ENCODE data around the gene NSUN3.

NSUN3 gene

DNA sequence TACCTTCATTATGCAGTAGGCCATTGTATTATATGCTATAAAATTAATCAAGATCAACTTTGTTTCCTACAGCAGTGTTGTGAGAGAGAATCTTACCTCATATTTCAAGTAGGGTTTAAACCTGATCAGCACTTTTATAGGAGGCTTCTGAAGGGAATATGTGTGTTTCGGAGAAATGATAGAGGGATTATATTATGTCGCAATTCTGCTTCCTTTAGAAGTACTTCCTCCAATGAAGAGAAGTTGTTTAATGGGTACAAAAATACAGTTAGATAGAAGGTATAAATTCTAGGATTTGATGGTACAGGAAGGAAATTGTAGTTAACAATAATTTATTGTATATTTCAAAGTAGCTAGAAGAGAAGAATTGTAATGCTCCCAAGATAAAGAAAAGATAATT is 54.9 kb downstream of the NSUN3 start:
- in situ Hi-C loops (cut with HindIII; ENCODE audit: low sequenced_read_pairs): no loop called here

DNA sequence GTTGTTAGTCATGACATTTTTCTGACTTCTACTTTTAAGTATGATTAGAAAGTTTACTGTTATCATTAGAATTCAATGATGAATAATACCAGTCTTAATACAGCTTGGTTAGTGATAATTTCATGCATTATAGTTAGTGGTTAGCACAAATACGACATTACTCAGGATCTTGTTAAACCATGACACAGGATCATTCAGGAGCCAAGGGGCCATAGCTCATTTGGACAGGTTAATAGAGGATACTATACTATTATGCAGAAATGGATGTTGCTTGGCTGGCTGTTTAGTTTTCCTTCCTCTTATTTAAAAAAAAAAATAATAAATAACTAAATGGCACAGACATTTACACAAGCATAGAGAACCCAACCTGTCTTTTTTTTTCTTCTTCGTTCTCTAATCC is 55.5 kb downstream of the NSUN3 start:
- in situ Hi-C loops (cut with HindIII; ENCODE audit: low sequenced_read_pairs): no loop called here

DNA sequence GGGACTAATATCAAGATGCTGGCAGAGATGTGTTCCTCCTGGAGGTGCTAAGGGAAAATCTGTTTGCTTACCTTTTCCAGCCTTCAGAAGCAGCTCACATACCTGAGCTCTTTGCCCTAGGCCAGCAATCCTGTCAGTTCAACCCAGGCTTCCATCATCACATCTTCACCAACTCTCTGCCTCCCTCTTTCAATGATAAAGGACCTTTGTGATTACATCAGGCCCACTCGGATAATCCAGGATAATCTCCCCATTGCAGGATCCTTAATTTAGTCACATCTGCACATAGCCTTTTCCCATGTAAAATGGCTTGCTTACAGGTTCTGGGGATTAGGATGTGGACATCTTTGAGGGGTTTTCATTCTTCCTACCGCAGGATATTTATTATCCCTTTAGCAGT is 58.3 kb downstream of the NSUN3 start:
- in situ Hi-C loops (cut with HindIII; ENCODE audit: low sequenced_read_pairs): no loop called here

GRCh38 chr3:94127115-94127514 is 64.3 kb downstream of the NSUN3 start:
- in situ Hi-C loops (cut with HindIII; ENCODE audit: low sequenced_read_pairs): no loop called here

- in situ Hi-C loops (cut with HindIII; ENCODE audit: low sequenced_read_pairs): no loop called here
Observed at GRCh38 chr3:94130690-94131089, 67.8 kb downstream of the NSUN3 start.

DNA sequence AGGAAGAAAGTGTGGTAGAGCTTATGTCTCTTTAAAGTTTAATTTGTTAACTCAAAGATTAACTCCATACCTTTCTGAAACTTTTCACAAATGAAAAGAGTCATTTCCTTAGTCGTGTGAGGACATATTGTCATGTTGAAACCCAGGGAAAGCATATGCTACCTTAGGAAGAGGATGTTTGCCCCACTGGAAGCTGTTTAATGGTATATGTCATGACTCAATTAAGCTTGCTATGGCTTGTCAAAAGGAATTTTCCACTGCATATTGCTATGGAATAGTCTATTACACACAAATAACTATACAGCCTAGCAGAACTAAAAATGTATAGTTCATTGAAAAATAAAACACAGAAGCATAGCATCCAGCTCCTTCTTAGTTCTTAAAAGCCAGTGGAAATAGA is 69.9 kb downstream of the NSUN3 start:
- in situ Hi-C loops (cut with HindIII; ENCODE audit: low sequenced_read_pairs): no loop called here

DNA sequence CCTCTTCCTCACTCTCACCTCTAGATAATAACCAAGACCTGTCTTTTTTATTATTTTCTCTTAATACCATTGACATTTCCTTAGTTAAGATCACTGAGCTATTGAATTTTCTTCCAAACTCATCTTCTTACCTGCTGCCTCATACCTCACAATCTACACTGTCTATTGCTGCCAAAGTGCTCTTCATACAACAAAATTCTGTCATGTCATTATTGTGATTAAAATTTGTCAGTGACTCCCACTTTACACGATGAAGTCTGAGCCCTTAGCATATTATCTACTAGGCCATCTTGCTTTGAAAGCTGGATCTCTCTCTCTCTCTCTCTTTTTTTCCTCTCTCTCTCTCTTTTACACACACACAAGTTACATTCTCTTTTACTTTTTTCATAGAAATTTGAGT is 73.3 kb downstream of the NSUN3 start:
- in situ Hi-C loops (cut with HindIII; ENCODE audit: low sequenced_read_pairs): no loop called here

DNA sequence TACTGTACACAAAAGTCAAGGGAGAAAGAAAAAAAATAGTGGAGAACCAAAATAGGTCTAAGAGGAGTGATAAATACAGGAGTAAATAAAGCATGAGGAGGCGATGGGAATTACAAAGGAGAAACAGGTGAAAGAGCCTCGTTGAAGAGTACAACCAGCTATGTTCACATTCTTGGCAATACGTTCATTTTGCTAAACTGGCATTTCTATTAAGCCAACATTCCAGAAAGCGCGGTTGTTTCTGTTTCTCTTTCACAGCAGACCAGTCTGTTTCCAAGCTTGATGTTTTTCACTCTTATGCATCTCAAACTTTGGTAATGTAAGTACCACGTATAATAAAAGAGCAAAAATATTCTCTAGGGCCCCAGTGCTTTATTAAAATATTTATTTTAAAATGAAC is 74.5 kb downstream of the NSUN3 start:
- in situ Hi-C loops (cut with HindIII; ENCODE audit: low sequenced_read_pairs): no loop called here

DNA sequence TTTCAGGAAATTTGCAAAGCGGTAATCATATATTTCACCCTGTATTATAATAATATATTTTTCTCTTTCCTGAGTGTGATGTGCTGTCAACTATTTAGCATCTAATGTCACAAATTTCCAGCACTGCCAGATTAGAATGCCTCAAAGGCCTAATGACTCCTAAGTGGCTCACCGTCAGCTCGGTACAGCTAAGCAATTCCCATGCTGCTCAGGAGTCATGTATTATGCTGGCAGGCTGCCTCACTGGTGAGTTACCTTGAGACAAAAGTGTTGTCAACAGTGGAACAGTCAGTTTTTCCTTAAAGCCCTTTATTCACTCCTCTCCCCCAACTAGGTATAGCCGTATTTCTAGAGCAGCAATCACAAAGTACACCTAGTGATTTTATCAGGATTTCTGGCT is 83.6 kb downstream of the NSUN3 start:
- in situ Hi-C loops (cut with HindIII; ENCODE audit: low sequenced_read_pairs): no loop called here

DNA sequence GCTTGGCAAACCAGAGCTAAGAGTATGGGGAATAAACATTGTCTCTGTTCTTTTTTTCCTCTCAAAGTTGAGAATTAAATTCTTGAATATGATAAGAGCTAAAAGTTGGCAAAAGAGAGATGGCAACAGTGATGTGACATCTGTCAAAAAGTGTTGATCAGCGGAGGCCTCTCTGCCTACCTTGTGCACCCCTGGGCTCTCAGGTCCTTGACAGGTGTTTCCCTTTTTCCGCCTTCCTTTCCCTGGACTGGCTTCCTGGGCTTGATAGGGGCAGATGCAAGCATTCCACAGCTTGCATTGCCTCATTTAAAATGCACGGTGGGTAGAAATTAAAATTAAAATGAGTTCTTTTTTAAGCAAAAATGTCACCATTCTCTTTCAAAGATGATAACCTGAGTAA is 84.2 kb downstream of the NSUN3 start:
- in situ Hi-C loops (cut with HindIII; ENCODE audit: low sequenced_read_pairs): no loop called here

DNA sequence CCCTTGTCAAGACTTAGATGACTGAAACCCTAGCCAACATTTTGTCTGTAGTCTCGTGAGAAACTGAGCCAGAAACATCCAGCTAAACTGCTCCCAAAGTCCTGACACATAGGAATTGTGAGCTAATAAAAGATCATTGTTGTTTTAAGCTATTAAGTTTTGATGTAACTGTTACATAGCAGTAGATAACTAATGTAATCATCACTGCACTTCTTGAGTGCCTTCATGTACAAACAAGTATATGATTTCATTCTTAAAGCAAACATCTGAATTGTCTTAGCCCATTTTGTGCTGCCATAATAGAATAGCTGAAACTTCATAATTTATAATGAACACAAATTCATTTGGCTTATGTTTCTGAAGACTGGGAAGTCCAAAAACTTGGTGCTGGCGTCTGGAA is 87.3 kb downstream of the NSUN3 start:
- in situ Hi-C loops (cut with HindIII; ENCODE audit: low sequenced_read_pairs): no loop called here

GRCh38 chr3:94156626-94157025 is 93.8 kb downstream of the NSUN3 start:
- in situ Hi-C loops (cut with HindIII; ENCODE audit: low sequenced_read_pairs): no loop called here

- in situ Hi-C loops (cut with HindIII; ENCODE audit: low sequenced_read_pairs): no loop called here
Observed at GRCh38 chr3:94158512-94158911, 95.7 kb downstream of the NSUN3 start.

- in situ Hi-C loops (cut with HindIII; ENCODE audit: low sequenced_read_pairs): no loop called here
Observed at GRCh38 chr3:94159062-94159828, 96.4 kb downstream of the NSUN3 start.

DNA sequence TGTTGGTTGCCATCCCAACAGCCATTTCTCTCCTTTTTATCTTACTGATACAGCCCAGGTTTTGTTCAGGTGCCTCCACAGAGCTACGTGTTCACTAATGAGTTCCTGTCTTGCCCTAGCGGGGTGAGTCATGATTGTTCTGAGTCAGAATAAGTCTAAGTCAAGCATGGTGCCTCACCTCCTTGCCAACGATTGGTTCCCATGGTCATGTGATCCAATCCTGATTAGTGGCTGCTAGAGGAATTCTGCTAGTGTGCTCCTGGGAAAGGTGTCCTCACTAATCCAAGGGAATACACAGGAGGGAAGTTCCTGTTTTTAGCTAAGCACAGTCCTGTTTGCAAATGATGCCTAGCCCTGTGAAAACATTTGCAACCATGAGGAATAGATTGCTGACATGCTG is 99.8 kb downstream of the NSUN3 start:
- in situ Hi-C loops (cut with HindIII; ENCODE audit: low sequenced_read_pairs): no loop called here

- in situ Hi-C loops (cut with HindIII; ENCODE audit: low sequenced_read_pairs): no loop called here
Observed at GRCh38 chr3:94167346-94167745, 104.5 kb downstream of the NSUN3 start.

DNA sequence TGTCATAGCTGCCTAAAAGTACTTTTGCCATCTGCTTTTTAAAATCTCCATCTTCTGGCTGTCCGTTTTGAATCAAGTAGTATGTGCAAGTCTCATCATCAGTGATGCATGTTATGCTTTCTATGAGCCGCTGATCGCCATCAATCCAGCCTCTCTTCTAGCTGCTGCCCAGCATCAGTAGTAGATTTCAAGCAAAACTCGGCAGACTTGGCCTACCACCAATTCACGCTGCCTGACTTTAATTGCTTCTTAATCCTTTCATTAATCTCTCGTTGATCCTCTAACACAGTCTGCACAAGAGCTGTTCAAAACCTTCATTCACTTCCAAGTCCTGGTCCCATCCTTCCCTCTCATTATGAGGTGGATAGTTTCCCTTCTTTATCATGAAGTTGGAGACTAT is 104.9 kb downstream of the NSUN3 start:
- in situ Hi-C loops (cut with HindIII; ENCODE audit: low sequenced_read_pairs): no loop called here

DNA sequence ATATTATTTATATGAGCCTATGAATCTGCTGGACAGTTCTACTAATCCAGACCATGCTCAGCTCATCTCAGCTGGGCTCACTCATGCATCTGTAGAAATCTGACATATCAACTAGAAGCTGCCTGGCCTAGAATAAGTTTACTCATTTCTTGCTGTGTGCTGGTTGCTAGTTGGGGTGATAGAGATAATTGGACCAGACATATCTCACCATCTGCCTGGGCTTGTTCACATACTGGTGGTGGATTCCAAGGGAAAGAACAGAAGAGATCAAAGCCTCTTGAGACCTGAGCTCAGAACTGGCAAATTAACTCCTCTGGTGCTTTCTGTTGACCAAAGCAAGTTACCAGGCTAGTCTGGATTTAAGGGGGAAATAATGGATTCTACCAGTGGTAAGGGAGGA is 109.1 kb downstream of the NSUN3 start:
- in situ Hi-C loops (cut with HindIII; ENCODE audit: low sequenced_read_pairs): no loop called here

DNA sequence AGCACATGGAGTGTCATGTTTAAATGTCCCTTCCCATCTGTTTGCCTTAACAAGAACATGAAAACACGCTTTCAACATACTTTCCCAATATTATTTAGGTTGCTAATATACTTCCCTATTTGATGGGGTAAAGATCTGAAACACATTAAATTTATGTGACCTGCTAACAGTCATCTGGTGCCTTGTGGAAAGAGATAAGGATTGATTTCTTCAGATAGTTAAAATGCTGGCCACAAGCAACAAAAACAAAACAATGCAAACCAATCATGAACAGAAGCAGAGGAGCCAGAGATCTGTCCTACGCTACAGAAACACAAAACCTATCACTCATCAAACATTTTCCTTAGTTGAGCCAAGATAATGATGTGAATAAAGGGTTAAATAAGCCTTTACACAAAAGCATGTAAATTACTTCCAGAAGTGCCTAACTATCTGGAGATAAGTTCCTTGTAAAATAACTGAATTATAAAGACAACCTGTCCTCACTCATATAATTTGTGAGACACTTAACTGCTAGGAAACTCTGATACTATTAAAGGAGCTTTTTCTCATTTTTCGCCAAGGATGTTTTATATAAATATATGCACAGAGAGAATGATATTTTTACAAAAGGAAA is 109.9 kb downstream of the NSUN3 start:
- in situ Hi-C loops (cut with HindIII; ENCODE audit: low sequenced_read_pairs): no loop called here

- in situ Hi-C loops (cut with HindIII; ENCODE audit: low sequenced_read_pairs): no loop called here
Observed at GRCh38 chr3:94173673-94174434, 111.0 kb downstream of the NSUN3 start.

- in situ Hi-C loops (cut with HindIII; ENCODE audit: low sequenced_read_pairs): no loop called here
Observed at GRCh38 chr3:94175677-94176076, 112.8 kb downstream of the NSUN3 start.
